Measurements from ENCODE around the gene THRB.

THRB gene

GRCh38 chr3:24264748-24265158 is 229.9 kb downstream of the THRB start:
- CTCF ChIA-PET, result interaction anchor here (1.0 to 3.2 kb wide), 7 partner anchors 9 to 25 kb away, joined by 3 to 11 read pairs (median 5); no protein-coding TSS in a partner anchor
- POLR2A ChIA-PET, result no interaction called here
- peak; percentile 48 for TF ChIP-seq CTCF (IDR thresholded peaks at IDR 0.05; ENCODE audit: control extremely low read depth, extremely low read depth, low read depth, missing control alignments)
- DNase-seq (ENCODE audit: extremely low spot score), result peak; percentile 46

- TF ChIP-seq CTCF (IDR thresholded peaks at IDR 0.05; ENCODE audit: control extremely low read depth, extremely low read depth, low read depth, missing control alignments), result no peak
- DNase-seq (ENCODE audit: extremely low spot score), result no peak
- ChIA-PET POLR2A (no interaction called here), CTCF (interaction anchor here (1.2 to 3.2 kb wide), 8 partner anchors 9 to 267 kb away, joined by 3 to 11 read pairs (median 4); no protein-coding TSS in a partner anchor)
Observed at GRCh38 chr3:24264011-24264410, 230.6 kb downstream of the THRB start.

GRCh38 chr3:24263069-24263668 is 231.5 kb downstream of the THRB start:
- POLR2A ChIA-PET, result no interaction called here
- CTCF ChIA-PET, result interaction anchor here (1.2 to 3.2 kb wide), 7 partner anchors 9 to 267 kb away, joined by 3 to 11 read pairs (median 4); no protein-coding TSS in a partner anchor
- no peak for DNase-seq (ENCODE audit: extremely low spot score)
- no peak for TF ChIP-seq CTCF (IDR thresholded peaks at IDR 0.05; ENCODE audit: control extremely low read depth, extremely low read depth, low read depth, missing control alignments)

- no peak for TF ChIP-seq CTCF (IDR thresholded peaks at IDR 0.05; ENCODE audit: control extremely low read depth, extremely low read depth, low read depth, missing control alignments)
- CTCF ChIA-PET, result interaction anchor here (1.4 kb wide), 1 partner anchor 61 kb away, joined by 3 read pairs; no protein-coding TSS in a partner anchor
- POLR2A ChIA-PET, result no interaction called here
- no peak for DNase-seq (ENCODE audit: extremely low spot score)
Observed at GRCh38 chr3:24261521-24261920, 233.1 kb downstream of the THRB start.

GRCh38 chr3:24259901-24260512 is 234.6 kb downstream of the THRB start:
- DNase-seq (ENCODE audit: extremely low spot score), result no peak
- no peak for TF ChIP-seq CTCF (IDR thresholded peaks at IDR 0.05; ENCODE audit: control extremely low read depth, extremely low read depth, low read depth, missing control alignments)
- CTCF ChIA-PET, result interaction anchor here (0.9 to 2.7 kb wide), 3 partner anchors 13 to 33 kb away, joined by 3 to 11 read pairs (median 4); no protein-coding TSS in a partner anchor
- POLR2A ChIA-PET, result no interaction called here

- DNase-seq (ENCODE audit: extremely low spot score), result no peak
- CTCF ChIA-PET, result interaction anchor here (0.7 to 2.7 kb wide), 5 partner anchors 11 to 32 kb away, joined by 3 to 11 read pairs (median 3); no protein-coding TSS in a partner anchor
- no peak for TF ChIP-seq CTCF (IDR thresholded peaks at IDR 0.05; ENCODE audit: control extremely low read depth, extremely low read depth, low read depth, missing control alignments)
- POLR2A ChIA-PET, result no interaction called here
Observed at GRCh38 chr3:24258727-24259600, 235.7 kb downstream of the THRB start.
